ELR (cell line): Measurements from ENCODE around the gene ISOC2.
A peak's percentile ranks its signal among the peaks of the same experiment; 100 is the strongest.
"Not testable (repeated sequence)": the region's sequence is repeated elsewhere in the genome, so short reads cannot be mapped to it uniquely, and the experiment has no call there.

Experiments used
- DNase-seq: peaks from one replicate; pipeline ENCODE4 v3.0.0-alpha.2; 2015; ENCODE audit warnings: low read depth

The ISOC2 gene

DNA sequence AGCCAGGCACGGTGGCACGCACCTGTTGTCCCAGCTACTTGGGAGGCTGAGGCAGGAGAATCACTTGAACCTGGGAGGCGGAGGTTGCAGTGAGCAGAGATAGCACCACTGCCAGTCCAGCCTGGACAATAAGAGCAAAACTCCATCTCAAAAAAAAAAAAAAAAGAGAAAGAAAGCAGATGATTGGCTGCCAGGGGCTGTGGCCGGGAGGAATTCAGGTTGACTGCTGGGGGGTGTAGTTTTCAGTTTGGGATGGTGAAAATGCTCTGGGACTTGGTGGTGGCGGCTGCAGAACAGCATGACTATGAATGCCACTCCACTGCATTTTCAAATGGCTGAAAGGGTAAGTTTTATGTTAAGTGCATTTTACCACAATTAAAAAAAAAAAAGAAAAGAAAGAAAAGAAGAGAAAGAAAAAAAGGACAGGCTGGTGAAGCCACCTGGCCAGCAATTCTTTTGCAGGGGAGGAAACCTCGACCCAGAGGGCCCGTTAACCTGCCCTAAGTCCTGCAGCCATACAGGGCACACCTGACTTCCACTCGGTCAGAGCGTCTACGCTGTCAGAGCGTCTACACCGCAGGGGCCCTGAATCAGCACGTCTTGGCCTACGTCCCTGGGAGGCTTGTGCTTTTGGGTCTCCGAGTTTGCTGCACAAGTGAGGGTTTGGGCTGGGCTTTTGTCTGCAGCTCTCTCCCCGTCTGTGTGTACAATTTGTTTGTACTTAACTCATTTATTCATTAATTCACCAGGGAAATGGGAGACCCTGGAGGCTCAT lies 3.6 kb downstream of the ISOC2 start:
- no peak for DNase-seq

DNA sequence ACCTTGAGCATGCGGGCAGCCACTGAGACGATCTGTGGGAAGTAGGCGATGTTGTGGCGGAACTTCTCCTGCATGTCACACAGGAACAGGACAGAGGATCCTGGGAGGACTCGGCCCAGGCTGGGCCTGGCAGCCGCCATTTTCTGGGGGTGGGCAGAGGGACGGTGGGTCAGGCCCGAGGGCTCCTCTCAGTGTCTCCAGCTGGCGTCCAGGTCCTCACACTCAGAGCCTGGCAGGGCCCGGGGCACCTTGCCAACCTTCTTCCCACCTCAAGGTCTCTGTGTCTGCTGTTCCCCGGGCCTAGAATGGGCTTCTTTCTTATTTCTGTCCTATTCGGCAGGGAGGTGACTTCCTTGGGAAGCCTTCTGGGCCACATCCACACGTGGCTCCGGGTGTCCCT lies 5.1 kb downstream of the ISOC2 start:
- DNase-seq: no peak

DNA sequence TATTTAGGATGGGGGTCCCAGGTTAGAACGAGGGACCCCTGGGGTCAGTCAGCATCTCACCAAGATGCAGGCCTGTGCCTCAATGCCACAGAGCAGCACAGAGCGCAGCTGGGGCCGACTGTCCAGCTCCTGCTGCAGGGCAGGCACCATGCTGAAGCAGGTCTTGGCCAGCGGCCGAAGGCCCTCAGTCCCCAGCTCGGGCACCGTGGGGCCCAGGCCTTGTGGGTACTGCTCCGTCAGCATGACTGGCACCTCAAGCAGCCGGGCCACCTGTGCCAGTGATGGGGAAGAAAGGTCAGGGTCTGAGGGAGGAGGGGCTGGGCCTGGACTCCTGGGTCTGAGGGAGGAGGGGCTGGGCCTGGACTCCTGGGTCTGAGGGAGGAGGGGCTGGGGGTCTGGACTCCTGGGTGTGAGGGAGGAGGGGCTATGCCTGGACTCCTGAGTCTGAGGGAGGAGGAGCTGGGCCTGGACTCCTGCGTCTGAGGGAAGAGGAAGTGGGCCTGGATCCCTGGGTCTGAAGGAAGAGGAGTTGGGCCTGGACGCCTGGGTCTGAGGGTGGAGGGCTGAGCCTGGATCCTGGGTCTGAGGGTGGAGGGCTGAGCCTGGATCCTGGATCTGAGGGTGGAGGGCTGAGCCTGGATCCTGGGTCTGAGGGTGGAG lies 5.7 kb downstream of the ISOC2 start:
- no peak for DNase-seq

DNA sequence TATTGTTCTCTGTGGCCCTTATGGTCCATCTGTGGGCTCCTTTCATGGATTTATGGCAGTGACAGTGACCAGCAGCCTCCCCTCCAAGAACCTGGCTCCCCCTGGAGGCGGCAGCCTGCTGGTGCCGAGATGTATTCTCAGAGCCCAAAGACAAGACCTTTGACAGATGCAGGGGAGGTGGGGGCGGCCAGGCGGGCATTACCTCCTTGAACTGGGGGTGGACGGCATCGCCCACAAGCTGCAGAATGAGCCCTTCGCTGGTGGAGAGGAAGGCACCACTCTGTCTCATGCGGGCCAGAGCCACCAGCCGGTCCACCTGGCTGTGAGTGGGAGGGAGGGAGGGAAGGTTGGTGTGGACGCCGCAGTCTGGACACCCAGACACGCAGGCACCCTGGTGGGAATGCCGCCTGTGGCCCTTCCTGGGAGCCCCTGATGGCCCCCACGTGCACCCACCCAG lies 6.6 kb downstream of the ISOC2 start:
- DNase-seq: peak; percentile 66

DNA sequence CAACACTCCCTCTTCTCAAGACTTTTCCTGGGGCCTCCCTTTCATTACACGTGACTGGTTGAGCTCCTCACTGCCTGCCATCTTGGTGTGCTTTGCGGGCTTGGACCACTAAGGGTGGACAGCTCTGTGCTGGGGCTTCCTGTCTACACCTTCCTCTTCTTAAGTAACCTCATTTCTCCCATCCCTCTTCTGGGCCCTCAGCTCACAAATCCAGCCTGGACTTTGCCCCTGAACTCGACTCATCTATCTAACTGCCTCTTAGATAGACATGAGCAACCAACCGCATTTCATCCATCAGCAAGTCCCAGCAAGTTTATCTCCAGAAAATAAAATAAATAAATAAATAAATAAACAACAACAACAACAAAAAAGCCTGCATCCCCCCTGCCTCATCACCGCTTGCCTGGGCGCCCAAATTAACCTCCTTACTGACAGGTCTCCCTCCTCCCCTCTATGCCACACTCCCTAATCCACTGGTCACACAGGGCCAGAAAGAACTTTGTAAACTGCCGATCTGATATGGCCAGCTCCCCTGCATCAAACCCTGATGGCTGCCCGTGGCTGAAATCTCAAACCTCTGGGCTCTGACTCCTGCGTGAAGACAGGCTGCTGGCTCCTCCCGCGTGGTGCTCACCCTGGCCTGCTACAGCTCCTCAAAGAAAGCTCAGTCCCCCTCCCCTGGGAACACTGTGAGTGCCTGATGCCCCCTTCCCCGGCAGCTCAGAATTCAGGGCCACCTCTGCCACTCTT lies 7.8 kb downstream of the ISOC2 start:
- DNase-seq: no peak

DNA sequence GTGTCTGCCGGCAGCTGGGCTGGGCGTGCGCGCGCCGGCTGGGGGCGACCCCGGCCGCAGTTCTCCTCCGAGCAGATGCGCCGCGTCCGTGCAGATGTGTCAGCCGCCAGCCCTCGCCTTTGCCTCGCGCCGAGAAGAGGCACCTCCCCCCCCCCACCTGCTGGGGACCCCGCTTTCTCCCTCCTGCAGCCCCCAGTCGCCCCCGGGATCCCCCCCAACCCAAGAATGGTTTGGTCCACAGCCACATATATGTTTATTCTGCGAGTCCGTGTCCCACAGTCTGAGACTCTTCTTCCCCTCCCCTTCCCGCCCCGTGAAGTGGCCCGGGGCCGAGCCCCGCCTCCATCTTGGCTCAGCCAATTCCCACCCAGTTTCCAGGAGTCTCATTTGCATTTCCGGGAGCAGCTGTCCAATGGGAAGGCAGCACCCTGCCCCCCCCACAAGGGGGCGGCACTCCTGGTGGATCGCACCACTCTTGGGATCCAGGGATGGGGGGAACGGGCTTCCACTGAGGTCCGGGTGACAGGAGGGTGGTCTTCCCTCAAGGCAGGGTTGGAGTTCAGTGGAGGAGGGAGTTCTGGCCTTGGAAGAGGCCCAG lies 8.6 kb downstream of the ISOC2 start:
- peak; percentile 65 for DNase-seq

DNA sequence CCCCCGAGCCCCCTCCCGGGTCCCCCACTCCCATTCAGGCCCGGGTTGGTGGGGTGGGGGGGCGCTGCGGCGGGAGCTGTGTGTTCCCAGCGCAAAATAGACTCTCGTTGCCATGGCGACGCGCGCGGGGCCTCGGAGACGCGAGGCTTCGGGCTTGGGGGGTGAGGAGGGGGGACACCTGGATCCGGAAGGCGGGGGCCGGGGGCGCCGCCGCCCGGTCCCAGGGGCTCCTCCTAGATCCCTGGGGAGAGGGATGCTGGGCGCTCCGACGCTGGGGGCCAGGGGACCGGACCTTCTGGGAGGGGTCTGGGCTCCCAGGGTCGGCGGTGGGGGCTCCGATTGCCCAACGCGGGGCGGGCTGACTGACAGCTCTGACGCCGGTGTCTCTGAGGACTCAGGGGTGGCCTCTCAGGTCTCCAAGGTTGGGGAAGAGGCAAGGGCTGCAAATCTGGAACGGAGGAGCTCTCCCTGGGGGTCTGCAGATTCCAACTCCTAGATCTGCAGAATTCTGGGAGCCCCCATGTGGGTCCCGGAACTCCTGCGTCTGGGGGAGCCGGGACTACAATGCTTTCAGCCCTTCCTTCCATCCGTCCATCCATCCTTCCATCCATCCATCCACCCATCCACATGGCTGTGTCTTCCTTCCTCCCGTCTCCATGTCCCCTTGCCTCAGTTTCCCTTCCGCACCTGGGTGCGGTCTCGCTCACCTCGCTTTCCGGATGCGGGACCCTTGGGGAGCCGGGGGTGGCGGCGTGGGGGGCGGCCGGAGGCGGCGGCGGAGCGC lies 9.3 kb downstream of the ISOC2 start:
- DNase-seq: no peak

DNA sequence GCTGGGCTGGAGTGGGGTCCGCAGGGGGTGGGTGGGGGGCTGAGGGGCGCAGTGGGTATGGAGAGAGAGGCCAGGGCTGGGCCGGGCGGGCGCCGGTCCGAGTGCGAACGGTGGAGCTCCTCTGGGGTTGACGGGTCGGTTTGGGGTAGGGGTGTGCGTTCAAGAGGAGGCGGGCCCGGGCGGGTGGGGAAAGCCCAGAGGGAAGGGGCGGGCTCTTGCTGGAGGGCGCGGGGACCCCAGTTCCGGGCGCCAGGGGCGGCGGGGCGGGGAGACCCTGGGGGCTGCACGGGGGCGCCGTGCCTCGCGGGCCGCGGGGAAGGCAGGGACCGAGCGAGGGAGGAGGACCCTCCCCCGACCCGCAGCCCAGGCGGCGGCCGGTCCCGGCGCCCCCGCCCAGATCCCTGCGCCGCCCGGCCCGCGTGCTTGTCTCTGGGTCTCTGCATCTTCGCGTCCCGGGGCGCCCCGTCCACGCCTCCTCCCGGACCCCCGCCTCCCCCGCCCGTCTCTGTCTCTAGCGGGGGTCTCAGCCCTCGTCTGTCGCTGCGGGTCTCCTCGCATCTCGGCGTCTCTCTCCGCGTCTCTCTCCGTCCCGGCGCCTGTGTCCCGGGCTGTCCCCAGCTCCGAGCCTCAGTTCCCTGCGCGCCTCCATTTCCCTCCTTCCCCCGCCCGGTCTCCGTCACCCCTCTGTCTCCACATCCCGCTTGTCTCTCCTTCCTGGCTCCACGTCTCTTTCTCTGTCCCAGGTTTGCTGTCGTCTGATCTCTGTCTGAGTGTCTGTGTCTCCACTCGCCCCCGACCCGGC lies 10.1 kb downstream of the ISOC2 start:
- DNase-seq: no peak

DNA sequence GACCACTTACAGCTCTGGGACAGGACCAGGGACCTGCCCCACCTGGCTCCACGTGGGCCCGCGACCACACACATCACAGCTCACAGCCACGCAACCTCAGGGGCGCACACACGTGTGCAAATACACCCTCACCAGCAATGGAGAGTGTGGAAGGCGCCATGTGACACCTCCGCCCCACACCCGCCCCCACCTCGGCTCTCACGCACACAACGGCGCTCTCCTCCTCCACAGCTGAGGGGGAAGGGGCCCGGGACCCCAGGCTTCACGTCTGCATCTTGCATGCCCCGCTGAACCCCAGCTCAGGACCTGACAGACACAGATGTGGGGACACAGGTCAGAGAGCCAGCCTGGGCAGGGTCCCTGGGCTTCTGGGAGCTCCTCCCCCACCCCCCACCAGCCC lies 12.0 kb downstream of the ISOC2 start:
- no peak for DNase-seq

DNA sequence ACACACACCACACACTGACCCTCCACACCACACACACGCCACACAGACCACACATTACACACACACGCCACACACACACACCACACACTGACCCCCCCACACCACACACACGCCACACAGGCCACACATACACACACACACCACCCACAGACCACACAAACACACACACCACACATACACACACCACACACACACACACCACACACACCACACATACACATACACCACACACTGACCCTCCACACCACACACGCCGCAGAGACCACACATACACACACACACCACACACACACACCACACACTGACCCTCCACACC lies 13.3 kb downstream of the ISOC2 start:
- DNase-seq: not testable (repeated sequence)

DNA sequence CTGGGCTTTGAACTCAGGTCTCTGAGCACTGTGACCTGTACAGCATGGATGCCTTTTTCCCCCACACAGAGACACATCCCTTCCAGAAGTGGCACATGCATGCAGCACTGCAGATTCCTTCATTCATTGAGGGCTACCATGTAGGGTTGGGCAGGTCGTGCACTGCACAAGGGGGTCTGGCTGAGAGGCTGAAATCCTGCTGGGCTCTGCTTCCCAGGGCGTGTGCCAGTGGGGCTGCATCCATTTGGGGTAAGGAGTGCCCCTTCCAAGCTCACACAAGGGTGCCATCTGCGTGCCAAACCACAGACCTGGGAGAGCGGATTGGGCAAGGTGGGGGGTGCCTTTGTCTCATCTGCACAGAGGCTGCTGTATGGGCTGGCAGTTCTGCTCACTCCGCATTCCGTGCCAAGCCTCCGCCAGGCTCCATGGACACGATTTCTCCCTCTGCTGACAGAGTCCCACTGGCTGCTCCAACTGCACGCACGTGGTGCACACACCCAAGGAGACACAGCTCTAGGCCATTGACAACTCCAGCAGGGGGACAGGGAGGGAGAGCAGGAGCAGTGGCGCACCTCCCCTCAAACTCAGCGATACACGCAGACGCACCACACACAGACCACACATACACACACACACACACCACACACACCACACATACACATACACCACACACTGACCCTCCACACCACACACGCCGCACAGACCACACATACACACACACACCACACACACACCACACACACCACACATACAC lies 13.8 kb downstream of the ISOC2 start:
- DNase-seq: peak; percentile 61

DNA sequence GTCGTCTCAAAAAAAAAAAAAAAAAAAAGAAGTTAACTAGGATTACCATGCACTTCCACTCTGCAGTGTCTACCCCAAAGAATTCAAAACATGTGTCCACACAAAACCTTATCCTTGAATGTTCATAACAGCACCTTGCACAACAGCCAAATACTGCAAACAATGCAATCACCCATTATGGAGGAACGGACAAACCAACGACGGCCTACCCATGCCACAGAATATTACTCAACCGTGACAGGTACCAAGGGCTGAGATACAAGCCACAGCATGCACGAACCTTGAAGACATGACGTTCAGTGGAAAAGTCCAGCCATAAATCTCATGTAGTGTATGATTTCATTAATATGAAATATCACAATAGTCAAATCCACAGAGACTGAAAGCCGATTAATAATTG lies 15.4 kb downstream of the ISOC2 start:
- DNase-seq: no peak

DNA sequence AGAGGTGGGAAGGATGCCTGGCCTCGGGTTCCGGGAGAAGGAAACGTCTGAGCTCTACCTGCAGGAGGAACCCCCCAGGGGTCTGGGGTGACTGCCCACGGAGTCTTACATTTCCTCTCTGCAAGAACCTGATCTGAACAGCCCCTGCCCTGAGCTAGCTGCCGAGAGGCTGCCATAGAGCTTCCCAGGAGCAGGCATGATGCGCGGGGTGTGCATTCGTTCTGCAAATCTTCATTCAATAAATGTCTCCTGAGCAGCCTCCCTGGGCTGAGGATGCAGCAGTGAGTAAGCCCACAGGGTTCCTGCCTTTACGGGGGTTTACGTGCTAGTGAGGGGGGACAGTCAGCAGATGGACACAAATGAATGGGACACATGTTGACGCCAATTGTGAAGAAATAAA lies 16.8 kb downstream of the ISOC2 start:
- no peak for DNase-seq

DNA sequence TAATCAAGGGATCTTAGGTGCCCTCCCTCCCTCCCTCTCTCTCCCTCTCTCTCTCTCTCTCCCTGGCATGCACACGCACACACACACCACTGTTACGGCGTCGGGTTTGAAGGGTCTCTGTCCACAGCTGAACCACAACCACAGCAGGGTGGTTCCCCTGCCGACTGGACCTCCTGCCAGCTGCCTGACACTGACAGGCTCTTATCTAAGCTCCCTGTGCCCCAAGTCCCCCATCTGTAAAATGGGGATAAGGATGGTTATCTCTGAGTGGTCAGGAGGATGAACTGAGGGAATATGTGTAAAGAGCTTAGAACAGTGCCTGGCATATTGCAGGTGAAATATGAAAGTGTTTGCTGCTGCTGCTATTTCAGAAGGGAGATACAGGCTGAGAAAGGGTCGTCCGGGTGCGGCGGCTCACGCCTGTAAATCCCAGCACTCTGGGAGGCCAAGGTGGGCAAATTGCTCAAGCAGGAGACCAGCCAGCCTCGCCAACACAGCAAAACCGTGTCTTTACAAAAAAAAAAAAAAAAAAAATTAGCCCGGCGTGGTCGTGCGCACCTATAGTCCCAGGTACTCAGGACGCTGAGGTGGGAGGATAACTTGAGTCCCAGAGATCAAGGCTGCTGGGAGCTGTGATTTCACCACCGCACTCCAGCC lies 17.5 kb downstream of the ISOC2 start:
- DNase-seq: no peak

DNA sequence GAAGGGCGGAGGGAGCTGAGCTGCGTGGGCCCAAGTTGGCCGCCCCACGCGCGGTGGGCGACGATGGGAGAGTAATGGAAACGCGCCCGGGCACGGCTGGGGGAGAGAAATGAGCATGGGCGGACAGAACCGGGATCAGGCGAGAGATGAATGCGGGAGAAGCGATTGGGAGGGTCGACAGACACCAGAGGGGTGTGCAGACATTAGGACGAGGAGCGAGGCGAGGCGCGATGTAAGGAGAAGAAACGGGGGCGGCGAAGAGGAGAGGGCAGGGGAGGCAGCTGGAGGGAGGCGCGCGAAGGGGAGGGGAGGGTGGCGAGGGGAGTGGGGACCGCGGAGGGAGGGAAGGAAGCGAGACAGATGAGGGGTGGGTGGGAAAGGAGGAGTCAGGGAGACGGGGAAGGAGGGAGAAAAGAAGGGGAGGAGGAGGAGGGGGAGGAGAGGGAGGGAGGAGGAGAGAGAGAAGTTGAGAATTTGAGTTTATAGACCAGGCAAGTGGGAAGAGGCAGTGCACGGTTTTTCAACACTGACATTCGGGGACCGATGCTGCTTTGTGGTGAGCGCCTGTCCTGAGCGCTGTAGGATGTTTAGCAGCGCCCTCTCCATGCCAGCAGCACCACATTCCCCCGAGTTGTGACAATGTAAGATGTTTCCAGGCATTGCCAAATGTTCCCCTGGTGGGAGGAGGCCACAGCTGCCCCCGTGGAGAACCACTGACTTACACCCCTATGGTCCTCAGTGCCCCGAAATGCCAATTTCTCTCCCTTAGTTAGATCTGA lies 18.2 kb downstream of the ISOC2 start, which contains the start of gene SHISA7:
Gene SHISA7, minus strand, starts transcription at position 256 of the 779 bp plus-strand sequence. CDS start 437 bp downstream, outside the sequence.
- DNase-seq: no peak

DNA sequence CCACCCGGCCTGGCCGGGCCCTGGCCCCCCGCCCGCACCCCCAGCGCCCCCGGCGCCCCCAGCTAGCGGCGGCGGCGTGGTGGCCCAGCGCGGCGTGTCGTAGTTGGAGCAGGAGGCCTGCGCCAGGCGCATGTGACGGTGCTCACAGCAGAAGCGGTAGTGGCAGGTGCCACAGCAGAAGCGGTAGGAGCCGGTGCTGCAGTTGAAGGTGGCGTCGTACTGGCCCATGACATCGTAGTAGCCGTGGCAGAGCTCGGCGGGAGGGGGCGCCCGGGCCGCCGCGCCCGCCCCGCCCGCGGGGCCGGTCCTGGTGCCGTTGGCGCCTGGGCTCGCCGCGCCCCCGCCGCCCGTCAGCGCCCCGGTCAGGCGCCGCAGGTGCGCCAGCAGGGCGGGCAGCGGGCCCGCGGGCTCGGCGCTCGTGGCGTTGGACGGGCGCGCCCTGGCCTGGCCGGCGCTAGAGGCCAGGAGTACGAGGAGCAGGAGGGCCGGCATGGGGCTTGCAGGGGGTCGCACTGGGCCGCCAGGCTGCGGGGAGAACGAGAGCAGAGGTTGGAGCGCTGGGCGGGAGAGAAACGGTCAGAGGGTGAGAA lies 19.0 kb downstream of the ISOC2 start:
- DNase-seq: no peak

DNA sequence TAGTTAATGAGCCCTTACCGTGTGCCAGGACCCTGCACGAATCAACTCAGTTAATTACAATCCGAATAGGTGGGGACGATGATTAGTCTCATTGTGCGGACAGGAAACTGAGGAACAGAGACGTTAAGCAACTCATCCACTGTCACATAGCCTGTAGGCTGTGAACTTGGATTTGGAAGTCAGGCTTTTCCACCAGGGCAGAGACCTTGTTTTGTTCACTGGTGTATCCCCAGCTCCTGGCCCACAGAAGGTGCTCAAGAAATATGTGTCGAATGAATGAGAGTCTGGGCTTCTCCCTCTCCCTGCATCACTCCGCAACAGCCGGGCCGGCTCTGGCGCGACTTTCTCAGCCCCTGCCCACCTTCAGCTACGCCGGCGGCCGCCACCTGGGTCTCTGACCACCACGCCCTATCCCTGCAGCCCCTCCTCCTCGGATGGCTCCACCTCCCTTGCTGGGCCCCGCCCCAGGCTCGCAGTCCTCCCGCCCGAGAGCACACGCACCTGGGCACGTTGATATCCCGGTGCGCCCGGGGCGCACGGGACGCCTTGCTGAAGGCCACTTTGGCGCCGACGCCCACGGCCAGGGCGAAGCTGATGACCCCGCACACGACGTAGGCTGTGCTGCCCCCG lies 19.6 kb downstream of the ISOC2 start:
- no peak for DNase-seq

DNA sequence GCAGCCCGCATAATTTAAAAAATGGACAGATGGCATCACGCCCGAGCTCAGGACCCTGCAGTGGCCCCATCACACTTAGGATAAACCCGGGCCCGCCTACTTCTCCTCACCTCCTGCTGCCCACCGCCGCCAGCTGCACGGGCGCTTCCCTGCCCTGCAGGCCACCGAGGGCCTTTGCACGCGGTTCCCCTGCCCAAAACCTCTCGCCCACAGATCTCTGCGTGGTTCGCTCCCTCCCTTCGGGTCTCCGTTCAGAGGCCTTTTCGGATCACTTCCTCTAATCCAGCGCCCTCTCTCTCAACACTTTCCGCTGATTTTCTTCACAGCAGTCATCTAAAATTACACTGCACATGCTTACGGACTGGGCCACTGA lies 20.1 kb downstream of the ISOC2 start:
- no peak for DNase-seq
